Psoas muscle (tissue), 8 donors: ENCODE measurements around the gene SUPT4H1. TPM values are rescaled to one million over a fixed set of nuclear protein-coding genes. Genes with fewer than 3 reads are reported as not detected.

Source experiments
- ATAC-seq, 4 donors: fragments of 200-7000 bp; cut with Tn5 transposase; one replicate each; pipeline ENCODE4 v1.9.1; 2020; ENCODE audit warnings: moderate library complexity in 3 of 4, mild to moderate bottlenecking in 2 of 4
- DNase-seq, 2 donors: peaks; one replicate each; pipeline ENCODE4 v3.0.0-alpha.2; 2020
- H3K27ac ChIP-seq: fragments of 200-600 bp; one replicate; pipeline ENCODE4 v1.8.0; 2022
- H3K27me3 ChIP-seq, 3 donors: fragments of 200-600 bp in 1 of 3; one replicate each; pipeline versions ENCODE4 v1.6.1 to v1.8.0; 2013 to 2022; ENCODE audit warnings: low read length in 2 of 3, mild to moderate bottlenecking in 2 of 3, moderate library complexity in 1 of 3; ENCODE audit not compliant: insufficient read depth in 3 of 3
- H3K36me3 ChIP-seq, 2 donors: fragments of 200-600 bp in 1 of 2; one replicate each; pipeline versions ENCODE4 v1.6.1 to v1.8.0; 2013 to 2022; ENCODE audit warnings: low read depth in 1 of 2, mild to moderate bottlenecking in 1 of 2, moderate library complexity in 1 of 2; ENCODE audit not compliant: insufficient read depth in 1 of 2
- H3K4me1 ChIP-seq: fragments of 200-600 bp; one replicate; pipeline ENCODE4 v1.8.0; 2022
- H3K4me3 ChIP-seq: fragments of 200-600 bp; one replicate; pipeline ENCODE4 v1.8.0; 2022; ENCODE audit warnings: mild to moderate bottlenecking
- H3K9me3 ChIP-seq: fragments of 200-600 bp; one replicate; pipeline ENCODE4 v1.8.0; 2022
- WGBS, 3 donors: extraction: QIAGEN DNeasy Blood & Tissue Kit; methylation state at CpG; one replicate each; pipeline versions ENCODE4 v1.1.6 to v1.1.7; 2013; 5-methylcytosine and 5-hydroxymethylcytosine counted together
- intact Hi-C, 2 donors: fragments of 100-400 bp; cut with DNase I; formaldehyde crosslinking; loops; one replicate each; pipeline versions ENCODE4 v1.11.0 to v1.14.2; 2022
- polyA plus RNA-seq, 3 donors: library from polyadenylated mRNA; stranded (reverse); fragments of 200-250 nt; gene quantifications; one replicate each; pipeline ENCODE4 v1.2.3, GENCODE V29; 2013
- total RNA-seq, 4 donors: library from RNA; stranded (reverse); fragmentation: NEBNext Ultra II Directional in 2 of 4; extraction: Animal tissue kit (Norgen Biotek cat#: 25700) in 2 of 4; gene quantifications; one replicate each; pipeline versions ENCODE4 v1.2.1 to v1.2.4, GENCODE V29; 2021 to 2023
- TF ChIP-seq, protein P1 (sequence below): fragments of 200-600 bp; IDR thresholded peaks from one replicate; pipeline ENCODE4 v1.8.0; 2022; ENCODE audit warnings: antibody characterized with exemption
- donor health status: healthy with polysubstance abuse.
- donor health status: DM: no; HTN: no; CAD: no; lungs with moderate emphysema.
- donor health status: Bipolar disorder and iron deficiency.
- donor health status: healthy.
- donor health status: DM: yes; HTN: yes; CAD: no.
- donor health status: DM: no; HTN: no; CAD: no.
- donor health status: DM: no; HTN: no; CAD: no.
- donor health status: DM: yes; HTN: yes; CAD: no.

SUPT4H1 gene
- total and polyA plus RNA-seq, 7 donors: 52.1 to 86.8 (median 58.2) TPM

- 57 to 65% (median 59%) methylated on average over 2 of the region's 2 CpGs for WGBS, 3 donors
- TF ChIP-seq, protein P1, sequence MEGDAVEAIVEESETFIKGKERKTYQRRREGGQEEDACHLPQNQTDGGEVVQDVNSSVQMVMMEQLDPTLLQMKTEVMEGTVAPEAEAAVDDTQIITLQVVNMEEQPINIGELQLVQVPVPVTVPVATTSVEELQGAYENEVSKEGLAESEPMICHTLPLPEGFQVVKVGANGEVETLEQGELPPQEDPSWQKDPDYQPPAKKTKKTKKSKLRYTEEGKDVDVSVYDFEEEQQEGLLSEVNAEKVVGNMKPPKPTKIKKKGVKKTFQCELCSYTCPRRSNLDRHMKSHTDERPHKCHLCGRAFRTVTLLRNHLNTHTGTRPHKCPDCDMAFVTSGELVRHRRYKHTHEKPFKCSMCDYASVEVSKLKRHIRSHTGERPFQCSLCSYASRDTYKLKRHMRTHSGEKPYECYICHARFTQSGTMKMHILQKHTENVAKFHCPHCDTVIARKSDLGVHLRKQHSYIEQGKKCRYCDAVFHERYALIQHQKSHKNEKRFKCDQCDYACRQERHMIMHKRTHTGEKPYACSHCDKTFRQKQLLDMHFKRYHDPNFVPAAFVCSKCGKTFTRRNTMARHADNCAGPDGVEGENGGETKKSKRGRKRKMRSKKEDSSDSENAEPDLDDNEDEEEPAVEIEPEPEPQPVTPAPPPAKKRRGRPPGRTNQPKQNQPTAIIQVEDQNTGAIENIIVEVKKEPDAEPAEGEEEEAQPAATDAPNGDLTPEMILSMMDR: no peak
- H3K9me3 ChIP-seq: no peaks in the 10 kb centered on the region
- H3K36me3 ChIP-seq: no peaks in the 10 kb centered on the region
- no peaks in the 10 kb centered on the region for H3K27me3 ChIP-seq
- H3K4me1 ChIP-seq: no peaks in the 10 kb centered on the region
- no peak for ATAC-seq
- no peak overlapping the region for H3K27ac ChIP-seq
- H3K4me3 ChIP-seq: no peak overlapping the region
- no peak for DNase-seq
- intact Hi-C loops: no loop called here
Observed at GRCh38 chr17:58375811-58376210, 23.8 kb upstream of the SUPT4H1 start.

DNA sequence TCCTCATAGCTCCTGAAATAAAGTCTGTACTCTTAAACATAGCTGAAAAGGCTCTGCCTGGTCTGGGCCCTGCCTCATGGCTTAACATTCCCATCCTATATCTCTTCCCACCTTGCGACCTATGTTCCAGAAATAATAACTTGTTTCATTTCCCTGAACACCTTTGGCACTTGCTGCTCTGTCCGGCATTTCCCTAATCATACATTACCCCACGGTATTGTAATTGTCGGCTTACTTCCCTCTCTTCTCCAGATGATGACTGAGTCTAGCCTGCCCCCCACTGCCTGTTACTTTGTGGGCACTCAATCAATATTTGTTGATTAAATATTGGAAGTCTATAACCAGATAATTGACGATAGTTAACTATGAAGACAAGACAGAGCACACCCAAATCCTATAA is 23.3 kb upstream of the SUPT4H1 start:
- WGBS, 3 donors: 72 to 76% (median 74%) methylated on average over 5 of the region's 5 CpGs
- ATAC-seq: no peak
- H3K4me3 ChIP-seq: no peak overlapping the region
- no peak for DNase-seq
- TF ChIP-seq, protein P1: no peak
- H3K9me3 ChIP-seq: no peaks in the 10 kb centered on the region
- H3K27me3 ChIP-seq: no peaks in the 10 kb centered on the region
- H3K4me1 ChIP-seq: no peaks in the 10 kb centered on the region
- H3K27ac ChIP-seq: no peak overlapping the region
- intact Hi-C loops: no loop called here
- no peaks in the 10 kb centered on the region for H3K36me3 ChIP-seq

GRCh38 chr17:58373923-58374322 is 21.9 kb upstream of the SUPT4H1 start:
- Histone ChIP-seq H3K9me3 (no peaks in the 10 kb centered on the region), H3K4me3 (no peak overlapping the region), H3K4me1 (no peaks in the 10 kb centered on the region), H3K27me3 (no peaks in the 10 kb centered on the region), H3K27ac (no peak overlapping the region), H3K36me3 (no peaks in the 10 kb centered on the region)
- intact Hi-C loops: no loop called here
- DNase-seq (no peak), ATAC-seq (no peak)
- WGBS, 3 donors: 85 to 97% (median 94%) methylated on average over 1 of the region's 1 CpG
- TF ChIP-seq, protein P1: no peak

GRCh38 chr17:58373003-58373402 is 21.0 kb upstream of the SUPT4H1 start:
- no peaks in the 10 kb centered on the region for H3K27me3 ChIP-seq
- intact Hi-C loops: no loop called here
- no peak overlapping the region for H3K4me3 ChIP-seq
- WGBS, 3 donors: 78 to 80% (median 80%) methylated on average over 5 of the region's 5 CpGs
- no peak overlapping the region for H3K27ac ChIP-seq
- ATAC-seq: no peak
- DNase-seq: no peak
- H3K4me1 ChIP-seq: no peaks in the 10 kb centered on the region
- H3K36me3 ChIP-seq: no peaks in the 10 kb centered on the region
- H3K9me3 ChIP-seq: no peaks in the 10 kb centered on the region
- TF ChIP-seq, protein P1: no peak

- WGBS, 3 donors: 44 to 70% (median 59%) methylated on average over 5 to 6 of the region's 6 CpGs
- no peak overlapping the region for H3K27ac ChIP-seq
- no peaks in the 10 kb centered on the region for H3K9me3 ChIP-seq
- H3K36me3 ChIP-seq: no peaks in the 10 kb centered on the region
- TF ChIP-seq, protein P1: no peak
- no peaks in the 10 kb centered on the region for H3K27me3 ChIP-seq
- no peaks in the 10 kb centered on the region for H3K4me1 ChIP-seq
- DNase-seq: no peak
- H3K4me3 ChIP-seq: no peak overlapping the region
- ATAC-seq: no peak
- intact Hi-C loops: no loop called here
Observed at GRCh38 chr17:58371300-58371950, 19.4 kb upstream of the SUPT4H1 start.
